CD4-positive, alpha-beta T cell treated with Interleukin-12 subunit alpha and Interleukin-12 subunit beta, for 1 hour (primary cell): ENCODE measurements around the gene CFTR.

Source experiments
- DNase-seq: peaks from one replicate; pipeline ENCODE4 v3.0.0-alpha.2; 2020

CFTR gene

DNA sequence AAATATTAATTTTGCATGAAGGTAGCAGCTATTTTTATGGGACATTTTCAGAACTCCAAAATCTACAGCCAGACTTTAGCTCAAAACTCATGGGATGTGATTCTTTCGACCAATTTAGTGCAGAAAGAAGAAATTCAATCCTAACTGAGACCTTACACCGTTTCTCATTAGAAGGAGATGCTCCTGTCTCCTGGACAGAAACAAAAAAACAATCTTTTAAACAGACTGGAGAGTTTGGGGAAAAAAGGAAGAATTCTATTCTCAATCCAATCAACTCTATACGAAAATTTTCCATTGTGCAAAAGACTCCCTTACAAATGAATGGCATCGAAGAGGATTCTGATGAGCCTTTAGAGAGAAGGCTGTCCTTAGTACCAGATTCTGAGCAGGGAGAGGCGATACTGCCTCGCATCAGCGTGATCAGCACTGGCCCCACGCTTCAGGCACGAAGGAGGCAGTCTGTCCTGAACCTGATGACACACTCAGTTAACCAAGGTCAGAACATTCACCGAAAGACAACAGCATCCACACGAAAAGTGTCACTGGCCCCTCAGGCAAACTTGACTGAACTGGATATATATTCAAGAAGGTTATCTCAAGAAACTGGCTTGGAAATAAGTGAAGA is 112.3 kb downstream of the CFTR start:
- no peak for DNase-seq

DNA sequence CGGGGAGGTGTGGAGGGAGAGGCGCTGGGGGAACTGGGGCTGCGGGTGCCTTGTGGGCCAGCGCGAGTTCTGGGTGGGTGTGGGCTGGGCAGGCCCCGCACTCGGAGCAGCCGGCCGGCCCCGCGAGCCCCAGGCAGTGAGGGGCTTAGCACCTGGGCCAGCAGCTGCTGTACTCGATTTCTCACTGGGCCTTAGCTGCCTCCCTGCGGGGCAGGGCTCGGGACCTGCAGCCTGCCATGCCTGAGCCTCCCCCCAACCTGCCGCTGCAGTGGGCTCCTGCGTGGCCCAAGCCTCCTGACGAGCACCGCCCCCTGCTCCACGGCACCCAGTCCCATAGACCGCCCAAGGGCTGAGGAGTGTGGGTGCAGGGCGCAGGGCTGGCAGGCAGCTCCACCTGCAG is 116.3 kb downstream of the CFTR start:
- DNase-seq: no peak

DNA sequence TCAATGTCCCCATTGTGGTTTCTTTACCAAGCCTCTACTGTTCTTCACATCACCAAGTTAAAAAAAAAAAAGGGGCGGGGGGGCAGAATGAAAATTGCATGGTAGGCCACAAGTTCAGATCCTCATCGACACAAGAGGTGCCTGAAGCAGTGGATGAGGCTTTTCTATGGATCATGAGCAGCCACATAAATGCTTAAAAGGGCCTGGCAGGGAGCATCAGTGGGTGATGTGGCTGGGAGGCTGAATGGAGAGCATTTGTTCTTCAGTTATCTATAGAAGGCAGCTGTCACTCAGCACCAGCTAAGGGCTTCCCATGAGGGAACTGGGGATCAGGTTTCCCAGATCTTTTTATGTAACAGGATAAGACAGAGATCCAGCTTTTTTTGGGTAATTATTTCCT is 117.9 kb downstream of the CFTR start:
- DNase-seq: no peak

DNA sequence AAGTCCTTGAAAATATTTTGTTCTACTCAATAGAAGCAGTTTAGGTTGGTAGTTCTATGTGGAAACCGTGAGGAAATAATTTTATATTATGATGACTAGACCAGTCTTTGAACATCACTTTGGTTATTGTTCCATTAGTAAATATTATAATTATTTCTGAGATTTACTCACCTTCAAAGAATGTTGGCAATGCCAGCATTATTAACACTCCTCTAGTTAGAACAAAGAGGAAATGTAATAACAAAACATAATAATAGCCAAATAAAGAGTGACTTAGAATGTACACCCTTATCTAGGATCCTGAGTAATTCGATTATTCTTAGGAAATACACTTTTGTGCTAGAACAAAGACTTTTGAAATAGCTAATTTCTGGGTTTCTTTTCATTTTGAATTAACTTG is 121.1 kb downstream of the CFTR start:
- DNase-seq: no peak

DNA sequence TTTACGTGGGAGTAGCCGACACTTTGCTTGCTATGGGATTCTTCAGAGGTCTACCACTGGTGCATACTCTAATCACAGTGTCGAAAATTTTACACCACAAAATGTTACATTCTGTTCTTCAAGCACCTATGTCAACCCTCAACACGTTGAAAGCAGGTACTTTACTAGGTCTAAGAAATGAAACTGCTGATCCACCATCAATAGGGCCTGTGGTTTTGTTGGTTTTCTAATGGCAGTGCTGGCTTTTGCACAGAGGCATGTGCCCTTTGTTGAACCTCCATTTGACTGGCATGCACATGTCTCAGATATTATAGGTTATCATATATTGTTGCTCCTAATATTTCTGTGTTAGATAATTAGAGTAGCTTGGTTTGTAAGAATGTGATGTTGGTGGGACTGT is 123.8 kb downstream of the CFTR start:
- DNase-seq: no peak

DNA sequence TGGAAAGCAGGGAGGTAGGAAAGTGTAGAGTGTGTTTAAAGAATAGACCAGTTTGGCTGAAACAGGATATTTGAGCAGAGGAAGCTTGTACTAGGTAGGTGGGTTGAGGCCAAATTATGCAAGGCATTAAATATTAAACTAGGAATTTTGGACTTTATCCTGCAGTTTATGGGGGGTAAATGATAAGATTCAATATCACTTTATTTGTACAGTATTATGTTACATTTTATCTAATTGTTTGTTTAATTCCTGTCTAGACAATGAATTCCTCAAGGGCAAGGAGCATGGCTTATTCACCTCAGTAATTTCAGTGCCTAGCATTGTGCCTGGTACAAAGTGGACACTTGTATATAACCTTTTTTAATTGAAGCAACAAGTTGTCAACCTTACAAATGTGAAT is 125.9 kb downstream of the CFTR start:
- DNase-seq: no peak

DNA sequence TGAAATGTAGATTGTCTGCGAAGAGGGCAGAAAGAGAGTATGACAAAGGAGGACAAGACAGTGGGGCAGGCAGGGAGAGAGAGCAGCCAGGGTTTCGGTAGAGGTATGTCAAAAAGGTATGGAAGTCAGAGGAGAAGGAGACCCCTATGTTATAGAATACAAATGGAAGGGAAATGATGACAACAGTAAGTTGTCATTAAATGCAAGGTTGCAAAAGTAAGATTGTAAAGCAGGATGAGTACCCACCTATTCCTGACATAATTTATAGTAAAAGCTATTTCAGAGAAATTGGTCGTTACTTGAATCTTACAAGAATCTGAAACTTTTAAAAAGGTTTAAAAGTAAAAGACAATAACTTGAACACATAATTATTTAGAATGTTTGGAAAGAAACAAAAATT is 126.3 kb downstream of the CFTR start:
- DNase-seq: no peak

DNA sequence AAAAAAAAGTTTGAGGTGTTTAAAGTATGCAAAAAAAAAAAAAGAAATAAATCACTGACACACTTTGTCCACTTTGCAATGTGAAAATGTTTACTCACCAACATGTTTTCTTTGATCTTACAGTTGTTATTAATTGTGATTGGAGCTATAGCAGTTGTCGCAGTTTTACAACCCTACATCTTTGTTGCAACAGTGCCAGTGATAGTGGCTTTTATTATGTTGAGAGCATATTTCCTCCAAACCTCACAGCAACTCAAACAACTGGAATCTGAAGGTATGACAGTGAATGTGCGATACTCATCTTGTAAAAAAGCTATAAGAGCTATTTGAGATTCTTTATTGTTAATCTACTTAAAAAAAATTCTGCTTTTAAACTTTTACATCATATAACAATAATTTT is 130.6 kb downstream of the CFTR start:
- no peak for DNase-seq

DNA sequence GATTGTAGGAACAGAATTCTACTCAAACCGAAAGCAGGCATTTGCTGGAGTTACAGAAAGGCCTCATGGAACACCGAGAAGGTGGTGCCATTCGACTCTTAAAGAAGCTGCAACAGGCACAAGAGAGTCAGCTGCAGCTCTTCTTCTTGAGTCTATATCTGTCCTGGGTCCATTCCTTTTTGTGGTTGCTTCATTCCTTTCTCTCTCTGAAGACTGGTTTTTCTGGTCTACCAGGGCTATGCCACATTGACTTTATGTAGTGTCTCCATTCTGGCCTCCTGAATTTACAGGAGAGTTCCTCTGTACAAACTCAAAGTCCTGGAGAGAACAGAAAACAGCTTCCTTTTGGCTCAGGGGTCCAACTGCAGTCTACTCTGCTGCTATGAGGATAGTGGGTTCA is 132.8 kb downstream of the CFTR start:
- DNase-seq: no peak

DNA sequence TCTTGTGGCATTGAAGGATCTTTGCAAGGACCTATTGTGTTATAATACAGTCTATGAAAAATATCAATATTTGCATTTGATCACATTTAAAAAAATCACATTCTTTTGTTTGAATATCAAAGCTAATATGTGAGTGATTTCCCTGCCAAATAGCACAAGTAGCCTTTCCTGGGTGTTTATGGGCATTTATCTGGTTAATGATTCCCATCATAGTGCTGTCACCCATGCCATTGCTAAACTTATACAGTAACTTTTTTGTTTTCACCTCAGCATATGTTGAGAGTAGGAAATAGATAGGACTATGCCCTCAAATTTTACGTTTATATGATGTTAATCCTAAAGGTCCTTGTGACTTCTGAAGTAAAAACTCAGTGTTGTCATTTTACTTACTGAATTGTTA is 136.9 kb downstream of the CFTR start:
- no peak for DNase-seq

DNA sequence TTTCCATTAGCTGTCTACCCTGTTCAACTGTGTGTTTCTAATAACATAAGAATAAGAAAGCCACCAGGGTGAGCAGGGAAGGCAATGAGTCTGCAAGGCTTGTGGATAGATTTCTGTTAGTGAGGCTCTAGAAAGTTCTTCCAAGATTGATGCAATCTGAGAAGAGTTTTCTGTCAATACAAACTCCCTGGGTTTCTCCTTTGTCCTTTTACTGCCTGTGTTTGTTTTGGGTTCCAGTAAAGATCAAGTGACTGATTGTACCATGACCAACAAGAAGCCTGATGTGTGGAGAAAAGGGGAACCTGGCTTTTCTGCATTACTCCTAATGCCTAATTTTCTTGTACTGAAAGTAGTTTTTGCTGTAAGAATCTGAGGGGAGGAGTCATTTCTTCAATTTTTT is 139.9 kb downstream of the CFTR start:
- no peak for DNase-seq

DNA sequence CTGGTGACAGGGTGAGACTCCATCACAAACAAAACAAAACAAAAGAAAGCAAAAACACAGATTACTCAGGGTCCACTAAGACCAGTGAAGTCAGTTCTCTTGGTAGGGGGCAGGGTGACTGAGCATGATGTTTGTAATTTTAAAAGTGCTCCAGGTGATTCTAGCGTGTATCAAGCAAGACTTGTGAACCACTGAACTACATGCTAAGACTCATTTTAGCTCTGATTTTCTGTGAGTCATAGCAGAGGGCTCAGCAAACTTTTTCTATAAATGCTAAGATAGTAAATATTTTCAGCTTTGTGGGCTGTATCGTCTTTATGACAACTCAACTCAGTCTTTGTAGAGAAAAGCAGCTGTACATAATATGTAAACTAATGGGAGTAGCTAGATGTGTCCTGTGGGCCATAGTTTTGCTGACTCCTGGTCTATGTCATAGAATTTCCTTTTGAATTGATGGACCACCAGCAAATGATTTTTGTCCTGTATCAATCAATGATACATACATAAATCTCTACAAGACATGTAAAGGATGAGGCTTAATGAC is 141.3 kb downstream of the CFTR start:
- DNase-seq: no peak

DNA sequence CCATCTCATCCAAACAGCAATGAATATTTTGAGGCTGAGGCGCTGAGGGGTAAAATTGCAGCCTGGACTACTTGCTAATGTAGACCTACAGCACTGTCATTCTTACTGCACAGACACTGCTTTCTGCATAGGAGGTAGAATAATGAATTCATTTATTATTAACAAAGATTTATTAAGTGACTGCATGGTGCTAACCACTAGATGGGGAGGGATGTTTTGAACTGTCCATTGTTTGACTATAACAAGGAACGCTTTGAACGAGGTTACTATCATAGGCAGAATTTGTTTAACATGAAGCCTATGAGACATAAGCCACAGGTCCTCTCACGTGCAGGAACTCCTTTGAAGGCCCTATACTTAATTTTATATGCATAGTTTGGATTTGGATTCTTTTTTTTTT is 143.8 kb downstream of the CFTR start:
- no peak for DNase-seq

DNA sequence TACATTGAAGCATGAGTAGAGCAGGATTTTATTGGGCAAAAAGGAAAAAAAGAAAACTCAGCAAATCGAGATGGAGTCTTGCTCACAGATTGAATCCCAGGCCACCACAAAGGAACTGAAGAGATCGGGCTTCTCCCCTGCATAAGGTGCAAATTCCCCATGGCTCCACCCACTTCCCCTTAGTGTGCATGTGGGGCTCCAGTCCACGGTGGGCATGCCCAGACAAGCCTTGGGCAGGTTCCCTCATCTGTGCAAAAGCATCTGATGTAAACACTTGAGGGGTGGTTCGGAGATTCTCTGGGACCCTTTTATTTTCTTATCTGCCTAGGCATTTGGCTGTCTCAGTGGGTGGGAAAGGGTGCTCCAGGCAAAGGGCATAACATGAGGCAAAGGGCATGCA is 150.7 kb downstream of the CFTR start:
- no peak for DNase-seq

DNA sequence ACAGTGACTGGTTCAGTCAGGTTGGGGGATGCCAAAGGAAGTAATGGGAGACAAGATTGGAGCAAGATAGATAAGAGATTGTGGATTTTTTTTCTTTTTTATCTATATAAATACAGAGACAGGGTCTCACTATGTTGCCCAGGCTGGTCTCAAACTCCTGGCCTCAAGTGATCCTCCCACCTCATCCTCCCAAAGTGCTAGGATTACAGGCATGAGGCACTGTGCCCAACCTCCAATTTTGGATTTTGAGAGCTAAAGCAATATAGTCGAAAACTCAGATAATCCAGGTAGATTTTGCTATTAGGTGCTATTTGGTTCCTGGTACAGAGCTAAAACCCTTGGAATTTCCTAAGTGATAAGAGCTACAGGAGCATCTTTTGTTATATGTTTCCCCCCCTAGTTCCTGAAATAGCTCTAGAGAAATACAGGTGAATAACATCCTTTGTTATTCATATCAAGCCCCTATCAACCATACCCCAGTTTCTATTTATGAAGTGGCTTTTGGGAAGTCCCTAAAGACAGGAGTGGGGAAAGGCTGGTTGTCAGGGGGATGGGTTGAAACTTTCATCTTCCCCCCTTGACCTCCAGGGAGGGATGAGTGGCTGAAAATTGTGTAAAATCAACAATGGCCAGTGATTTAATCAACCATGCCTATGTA is 151.2 kb downstream of the CFTR start:
- DNase-seq: no peak

DNA sequence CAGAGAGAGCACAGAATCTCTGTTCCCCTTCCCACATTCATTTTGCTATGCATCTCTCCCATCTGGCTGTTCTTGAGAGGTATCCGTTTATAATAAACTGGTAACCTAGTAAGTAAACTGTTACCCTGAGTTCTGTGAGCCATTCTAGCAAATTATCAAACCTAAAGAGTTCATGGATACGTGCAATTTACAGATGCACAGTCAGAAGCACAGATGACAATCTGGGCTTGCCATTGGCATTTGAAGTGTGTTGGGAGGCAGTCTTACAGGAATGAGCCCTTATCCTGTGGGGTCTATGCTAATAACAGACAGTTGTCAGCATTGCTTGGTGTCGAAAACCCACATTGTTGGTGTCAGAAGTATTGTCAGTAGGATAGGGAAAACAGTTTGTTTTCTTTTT is 151.8 kb downstream of the CFTR start:
- no peak for DNase-seq

DNA sequence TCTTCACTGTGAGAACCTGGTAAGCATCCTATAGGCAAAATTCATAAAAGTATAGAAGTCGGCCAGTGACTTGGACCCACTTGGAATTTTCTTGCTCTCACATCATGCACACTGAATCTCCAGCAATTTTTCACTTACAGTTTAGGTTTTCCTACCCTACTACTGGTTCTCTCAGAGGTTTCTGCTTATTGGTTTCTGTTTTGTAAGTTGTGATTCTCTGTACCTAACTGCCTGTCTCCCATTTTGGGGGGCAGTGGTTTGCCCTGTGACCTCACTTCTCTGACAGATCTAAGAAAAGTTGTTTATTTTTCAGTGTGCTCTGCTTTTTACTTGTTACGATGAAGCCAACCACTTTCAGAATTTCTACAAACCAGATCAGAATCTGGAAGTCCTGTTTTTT is 158.1 kb downstream of the CFTR start:
- no peak for DNase-seq

DNA sequence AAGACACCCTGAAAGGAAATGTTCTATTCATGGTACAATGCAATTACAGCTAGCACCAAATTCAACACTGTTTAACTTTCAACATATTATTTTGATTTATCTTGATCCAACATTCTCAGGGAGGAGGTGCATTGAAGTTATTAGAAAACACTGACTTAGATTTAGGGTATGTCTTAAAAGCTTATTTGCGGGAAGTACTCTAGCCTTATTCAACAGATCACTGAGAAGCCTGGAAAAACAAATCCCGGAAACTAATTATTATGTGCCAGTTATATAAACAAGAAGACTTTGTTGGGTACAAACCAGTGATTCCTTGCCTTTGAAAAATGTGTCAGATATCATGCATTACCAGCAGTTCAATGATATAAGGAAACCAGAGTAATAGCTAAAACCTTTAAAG is 160.1 kb downstream of the CFTR start:
- no peak for DNase-seq

DNA sequence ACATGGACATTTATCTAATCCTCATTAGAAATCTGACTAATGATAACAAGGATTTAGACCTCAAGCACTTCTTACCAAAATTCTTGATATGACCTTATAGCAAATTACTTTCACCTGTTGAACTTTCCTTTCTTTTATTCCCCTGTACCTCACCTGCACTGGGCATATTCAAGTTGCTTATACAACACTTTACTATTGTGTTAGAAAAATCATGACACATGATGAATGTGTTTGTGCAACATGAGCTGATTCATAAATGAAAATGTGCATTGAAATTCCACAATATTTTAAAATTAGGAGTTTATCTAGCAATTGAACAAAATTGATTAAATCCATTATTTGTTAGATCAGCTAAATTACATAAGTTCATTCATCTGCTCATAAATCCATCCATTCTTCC is 160.6 kb downstream of the CFTR start:
- no peak for DNase-seq

DNA sequence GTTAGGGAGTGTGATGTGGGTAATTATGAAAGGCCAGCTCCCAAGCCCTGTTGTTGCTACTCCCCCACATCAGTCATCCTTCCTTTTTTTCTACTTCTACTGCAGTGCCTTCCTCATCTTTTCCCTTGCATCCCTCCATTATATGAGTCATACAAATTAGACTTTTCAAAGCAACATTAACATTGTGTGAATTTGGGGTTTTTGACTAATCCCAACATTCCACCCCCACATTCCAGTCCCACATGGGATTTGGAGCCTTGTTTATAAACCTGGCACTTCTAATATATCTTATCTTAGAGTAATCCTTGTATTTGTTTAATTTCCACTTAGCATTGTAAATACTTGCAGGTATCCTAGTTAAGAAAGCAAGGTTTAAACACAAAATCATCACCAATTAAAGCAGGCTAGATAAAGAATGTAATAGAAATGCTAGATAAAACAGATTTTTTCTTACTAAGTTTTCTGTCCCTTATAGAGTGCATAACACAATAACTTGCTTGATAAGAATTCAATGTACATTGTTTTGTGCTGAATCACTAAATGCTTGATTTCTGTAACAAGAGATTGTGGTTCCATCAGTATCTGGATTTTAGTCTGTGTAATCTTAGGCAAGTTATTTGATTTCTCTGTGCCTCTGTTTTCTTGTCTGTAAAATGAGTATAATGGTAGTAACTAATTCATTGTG is 165.8 kb downstream of the CFTR start:
- no peak for DNase-seq

DNA sequence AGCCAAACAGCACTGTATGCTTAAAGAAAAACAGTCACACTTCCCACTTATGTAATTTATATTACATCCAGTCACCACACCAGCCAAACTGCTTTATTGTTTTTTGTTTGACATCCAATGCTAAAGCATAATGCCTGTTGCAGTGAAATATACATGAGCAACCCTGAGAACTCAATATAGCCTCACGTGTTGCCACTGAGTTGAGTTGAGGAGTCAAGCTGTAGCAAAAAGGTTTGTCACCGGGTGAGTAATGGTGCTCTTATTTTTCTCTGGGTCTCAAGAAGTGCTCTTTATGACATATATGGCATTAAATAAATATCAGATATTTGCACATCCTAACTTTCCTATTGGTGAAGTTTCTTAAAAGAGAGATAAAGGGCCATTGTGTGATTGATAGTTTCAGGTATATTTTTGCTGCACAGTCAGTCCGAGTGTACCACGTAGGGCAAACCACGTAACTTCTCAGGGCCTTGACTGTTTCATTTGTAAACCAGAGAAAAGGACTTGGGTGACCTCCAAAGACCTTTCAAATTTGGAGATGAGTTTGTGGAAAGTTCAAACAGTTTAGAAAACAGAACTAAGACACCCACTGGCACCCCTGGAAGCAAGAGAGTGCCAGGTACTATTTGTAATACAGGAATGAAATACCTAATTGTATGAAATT is 168.5 kb downstream of the CFTR start:
- DNase-seq: no peak

DNA sequence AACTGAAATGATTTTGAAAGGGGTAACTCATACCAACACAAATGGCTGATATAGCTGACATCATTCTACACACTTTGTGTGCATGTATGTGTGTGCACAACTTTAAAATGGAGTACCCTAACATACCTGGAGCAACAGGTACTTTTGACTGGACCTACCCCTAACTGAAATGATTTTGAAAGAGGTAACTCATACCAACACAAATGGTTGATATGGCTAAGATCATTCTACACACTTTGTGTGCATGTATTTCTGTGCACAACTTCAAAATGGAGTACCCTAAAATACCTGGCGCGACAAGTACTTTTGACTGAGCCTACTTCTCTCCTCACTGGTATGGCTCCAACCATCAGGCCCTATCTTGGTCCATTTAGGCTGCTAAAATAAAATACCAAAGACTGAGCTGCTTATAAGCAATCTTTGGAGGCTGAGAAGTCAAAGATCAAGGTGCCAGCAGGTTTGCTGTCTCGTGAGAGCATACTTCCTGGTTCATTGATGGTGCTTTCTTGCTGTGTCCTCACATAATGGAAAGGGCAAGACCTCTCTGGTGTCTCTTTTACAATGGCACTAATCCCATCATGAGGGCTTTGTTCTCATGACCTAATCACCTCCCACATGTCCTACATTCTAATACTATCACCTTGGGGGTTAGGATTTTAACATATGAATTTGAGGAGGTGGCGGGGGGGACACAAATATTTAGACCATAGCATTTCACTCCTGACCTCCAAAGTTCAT is 173.3 kb downstream of the CFTR start:
- no peak for DNase-seq

DNA sequence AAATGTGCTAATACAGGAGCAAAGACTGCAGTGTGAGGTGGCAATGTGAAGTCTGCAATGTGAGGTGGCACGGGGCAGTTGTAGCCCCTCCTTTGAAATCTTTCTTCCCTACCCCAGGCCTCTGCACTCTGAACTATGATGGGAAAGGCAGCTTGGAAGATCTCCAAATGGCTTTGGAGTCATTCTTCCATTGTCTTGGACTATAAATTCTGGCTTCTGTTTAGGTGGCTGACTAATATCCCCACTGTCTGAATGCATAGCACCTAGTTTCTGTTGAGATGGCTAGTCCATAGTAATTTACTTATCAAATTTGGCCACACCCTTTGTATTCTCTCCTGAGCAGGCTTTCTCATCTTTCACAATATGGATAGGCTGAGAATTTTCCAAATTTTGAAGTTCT is 175.0 kb downstream of the CFTR start:
- no peak for DNase-seq
